Gastroesophageal sphincter (tissue), 4 donors: Measurements from ENCODE around the gene PLPP3. TPM values are rescaled to one million over a fixed set of nuclear protein-coding genes. Genes with fewer than 3 reads are reported as not detected.
"Not testable (repeated sequence)": the region's sequence is repeated elsewhere in the genome, so short reads cannot be mapped to it uniquely, and the experiment has no call there.

Experiments used
- ATAC-seq: fragments of 150-250 bp; one replicate; pipeline ENCODE4 v1.9.1; 2016; ENCODE audit warnings: mild to moderate bottlenecking, moderate library complexity
- H3K27ac ChIP-seq, 4 donors: fragments of 200-600 bp; sonication (generic) in 3 of 4; 1 replicate in 3 of 4; 2 replicates in 1 of 4; pipeline ENCODE4 v1.5.1; 2016 to 2019
- H3K27me3 ChIP-seq: fragments of 200-600 bp; sonication (generic); one replicate; pipeline ENCODE4 v1.5.1; 2019
- H3K36me3 ChIP-seq, 2 donors: fragments of 200-600 bp; sonication (generic); one replicate each; pipeline ENCODE4 v1.5.1; 2019; ENCODE audit warnings: control low read depth in 1 of 2
- H3K4me1 ChIP-seq, 3 donors: fragments of 200-600 bp; sonication (generic); 1 replicate in 2 of 3; 2 replicates in 1 of 3; pipeline ENCODE4 v1.5.1; 2016 to 2019; ENCODE audit warnings: control low read depth in 2 of 3
- H3K4me3 ChIP-seq, 2 donors: fragments of 200-600 bp; sonication (generic); one replicate each; pipeline ENCODE4 v1.5.1; 2019; ENCODE audit warnings: mild to moderate bottlenecking in 1 of 2, moderate library complexity in 1 of 2
- H3K9me3 ChIP-seq, 3 donors: fragments of 200-600 bp; sonication (generic); one replicate each; pipeline ENCODE4 v1.5.1; 2017 to 2019; ENCODE audit warnings: control low read depth in 2 of 3
- EP300 ChIP-seq: sonication (generic); formaldehyde crosslinking; IDR thresholded peaks from one replicate; pipeline ENCODE4 v1.6.1; 2017; ENCODE audit warnings: antibody characterized with exemption, mild to moderate bottlenecking
- POLR2A ChIP-seq, 2 donors: fragments of 450-650 bp; IDR thresholded peaks; one replicate each; pipeline ENCODE4 v1.6.1; 2017; ENCODE audit warnings: antibody characterized with exemption in 2 of 2, mild to moderate bottlenecking in 2 of 2, moderate library complexity in 1 of 2
- POLR2AphosphoS5 ChIP-seq: sonication (generic); formaldehyde crosslinking; IDR thresholded peaks from one replicate; pipeline ENCODE4 v1.6.1; 2017; ENCODE audit warnings: antibody characterized with exemption
- WGBS, 2 donors: methylation state at CpG; one replicate each; pipeline ENCODE4 v1.1.5; 2018; ENCODE audit warnings: low coverage in 1 of 2; 5-methylcytosine and 5-hydroxymethylcytosine counted together
- total RNA-seq, 4 donors: library from RNA; depleted of rRNA; stranded (reverse); fragments of >200 nt; gene quantifications; one replicate each; pipeline ENCODE4 v1.1.0, GENCODE V29; 2016
- TF ChIP-seq, protein P1 (sequence below), 4 experiments: fragments of 200-600 bp in 2 of 4; fragments of 450-650 bp in 2 of 4; sonication (generic) in 1 of 4; IDR thresholded peaks; one replicate each; pipeline ENCODE4 v1.5.1; 2017 to 2019; ENCODE audit warnings: antibody characterized with exemption in 4 of 4, mild to moderate bottlenecking in 2 of 4, moderate library complexity in 2 of 4

PLPP3 gene
- total RNA-seq, 4 donors from 2014 or later: 127 to 219 (median 164) TPM

GRCh38 chr1:56625819-56626440, 46.6 kb upstream of the PLPP3 start:
- no peaks in the 10 kb centered on the region for H3K27me3 ChIP-seq
- no peaks in the 10 kb centered on the region for H3K9me3 ChIP-seq
- no peak for ATAC-seq
- no peaks in the 10 kb centered on the region for H3K36me3 ChIP-seq
- H3K27ac ChIP-seq: no peak overlapping the region
- no peaks in the 10 kb centered on the region for H3K4me1 ChIP-seq
- WGBS, 2 donors: 51 to 58% methylated on average over 5 of the region's 5 CpGs
- no peak for TF ChIP-seq EP300
- TF ChIP-seq POLR2A (IDR thresholded peaks at IDR 0.05): no peak
- TF ChIP-seq, protein P1, sequence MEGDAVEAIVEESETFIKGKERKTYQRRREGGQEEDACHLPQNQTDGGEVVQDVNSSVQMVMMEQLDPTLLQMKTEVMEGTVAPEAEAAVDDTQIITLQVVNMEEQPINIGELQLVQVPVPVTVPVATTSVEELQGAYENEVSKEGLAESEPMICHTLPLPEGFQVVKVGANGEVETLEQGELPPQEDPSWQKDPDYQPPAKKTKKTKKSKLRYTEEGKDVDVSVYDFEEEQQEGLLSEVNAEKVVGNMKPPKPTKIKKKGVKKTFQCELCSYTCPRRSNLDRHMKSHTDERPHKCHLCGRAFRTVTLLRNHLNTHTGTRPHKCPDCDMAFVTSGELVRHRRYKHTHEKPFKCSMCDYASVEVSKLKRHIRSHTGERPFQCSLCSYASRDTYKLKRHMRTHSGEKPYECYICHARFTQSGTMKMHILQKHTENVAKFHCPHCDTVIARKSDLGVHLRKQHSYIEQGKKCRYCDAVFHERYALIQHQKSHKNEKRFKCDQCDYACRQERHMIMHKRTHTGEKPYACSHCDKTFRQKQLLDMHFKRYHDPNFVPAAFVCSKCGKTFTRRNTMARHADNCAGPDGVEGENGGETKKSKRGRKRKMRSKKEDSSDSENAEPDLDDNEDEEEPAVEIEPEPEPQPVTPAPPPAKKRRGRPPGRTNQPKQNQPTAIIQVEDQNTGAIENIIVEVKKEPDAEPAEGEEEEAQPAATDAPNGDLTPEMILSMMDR (IDR thresholded peaks at IDR 0.05): no peak
- TF ChIP-seq POLR2AphosphoS5: no peak
- H3K4me3 ChIP-seq: no peak overlapping the region

- no peaks in the 10 kb centered on the region for H3K4me1 ChIP-seq
- no peak for TF ChIP-seq EP300
- TF ChIP-seq POLR2AphosphoS5: no peak
- TF ChIP-seq POLR2A (IDR thresholded peaks at IDR 0.05): no peak
- TF ChIP-seq, protein P1 (IDR thresholded peaks at IDR 0.05): no peak
- no peaks in the 10 kb centered on the region for H3K27me3 ChIP-seq
- no peak overlapping the region for H3K4me3 ChIP-seq
- no peak overlapping the region for H3K27ac ChIP-seq
- WGBS, 2 donors: 63 to 78% methylated on average over 1 to 2 of the region's 2 CpGs
- no peak for ATAC-seq
- peaks cover 0 to 11% (median 0%) of the 10 kb centered on the region in 3 donors for H3K9me3 ChIP-seq
- no peaks in the 10 kb centered on the region for H3K36me3 ChIP-seq
Measured at GRCh38 chr1:56617141-56617540, 37.8 kb upstream of the PLPP3 start.

- H3K4me3 ChIP-seq: not testable (repeated sequence)
Measured at GRCh38 chr1:56610770-56611169, 31.4 kb upstream of the PLPP3 start.

GRCh38 chr1:56610097-56610496, 30.7 kb upstream of the PLPP3 start:
- peaks cover 0 to 17% (median 0%) of the 10 kb centered on the region in 3 donors for H3K9me3 ChIP-seq
- H3K4me1 ChIP-seq, H3K4me3 ChIP-seq, H3K27ac ChIP-seq, ATAC-seq, H3K36me3 ChIP-seq, H3K27me3 ChIP-seq: not testable (repeated sequence)
- WGBS, 2 donors: 54% methylated on average over 2 of the region's 2 CpGs; no CpG with 5 or more reads in 1 of the 2 donors

More at GRCh38 chr1:56610770-56611169, 31.4 kb upstream of the PLPP3 start:
- WGBS, 2 donors: 67 to 87% methylated on average over 3 to 6 of the region's 6 CpGs
- H3K27me3 ChIP-seq, H3K36me3 ChIP-seq, H3K4me1 ChIP-seq, H3K27ac ChIP-seq, ATAC-seq: not testable (repeated sequence)
- H3K9me3 ChIP-seq: peaks cover 0 to 17% (median 0%) of the 10 kb centered on the region in 3 donors

DNA sequence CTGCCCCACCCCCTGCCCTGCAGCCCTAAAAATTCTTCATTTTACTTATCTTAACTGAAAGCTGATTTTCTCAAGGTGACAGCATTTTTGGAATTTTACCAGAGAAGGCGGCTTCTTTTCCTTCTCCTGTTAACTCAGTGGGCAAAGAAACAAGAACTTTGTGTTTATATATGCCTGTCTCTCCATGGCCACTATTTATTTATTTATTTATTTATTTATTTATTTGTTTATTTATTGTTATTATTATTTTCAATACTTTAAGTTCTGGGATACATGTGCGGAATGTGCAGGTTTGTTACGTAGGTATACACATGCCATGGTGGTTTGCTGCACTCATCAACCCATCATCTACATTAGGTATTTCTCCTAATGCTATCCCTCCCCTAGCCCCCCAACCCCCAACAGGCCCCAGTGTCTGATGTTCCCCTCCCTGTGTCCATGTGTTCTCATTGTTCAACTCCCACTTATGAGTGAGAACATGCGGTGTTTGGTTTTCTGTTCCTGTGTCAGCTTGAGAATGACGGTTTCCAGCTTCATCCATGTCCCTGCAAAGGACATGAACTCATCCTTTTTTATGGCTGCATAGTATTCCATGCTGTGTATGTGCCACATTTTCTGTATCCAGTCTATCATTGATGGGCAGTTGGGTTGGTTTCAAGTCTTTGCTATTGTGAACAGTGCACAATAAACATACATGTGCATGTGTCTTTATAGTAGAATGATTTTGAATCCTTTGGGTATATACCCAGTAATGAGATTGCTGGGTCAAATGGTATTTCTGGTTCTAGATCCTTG, 16.2 kb upstream of the PLPP3 start:
- ATAC-seq, H3K27me3 ChIP-seq, H3K4me3 ChIP-seq, H3K9me3 ChIP-seq, H3K27ac ChIP-seq, H3K4me1 ChIP-seq, H3K36me3 ChIP-seq: not testable (repeated sequence)
- WGBS, 2 donors: 94 to 100% methylated on average over 4 of the region's 5 CpGs

- no peak for TF ChIP-seq POLR2A (IDR thresholded peaks at IDR 0.05)
- no peak for TF ChIP-seq POLR2AphosphoS5
- TF ChIP-seq, protein P1 (IDR thresholded peaks at IDR 0.05): no peak
- TF ChIP-seq EP300: no peak
- Histone ChIP-seq H3K27ac (no peak overlapping the region), H3K4me1 (no peaks in the 10 kb centered on the region), H3K27me3 (no peaks in the 10 kb centered on the region), H3K9me3 (no peaks in the 10 kb centered on the region), H3K4me3 (no peak overlapping the region), H3K36me3 (no peaks in the 10 kb centered on the region)
- WGBS, 2 donors: 61 to 64% methylated on average over 3 of the region's 3 CpGs
- ATAC-seq: no peak
Measured at GRCh38 chr1:56591909-56592308, 12.5 kb upstream of the PLPP3 start.
